Neuronal stem cell (in vitro differentiated cells): ENCODE data around the gene FLT4.

Experiments used
- DNase-seq: peaks from one replicate; pipeline ENCODE4 v3.0.0-alpha.2; 2013; ENCODE audit warnings: low spot score
- H2AFZ ChIP-seq: one replicate; pipeline ENCODE4 v1.6.1; 2013; ENCODE audit warnings: mild to moderate bottlenecking, low read length, inconsistent platforms
- H2AK5ac ChIP-seq: 2 replicates; pipeline ENCODE4 v1.6.1; 2013; ENCODE audit warnings: low read depth, mild to moderate bottlenecking, inconsistent platforms, low read length, moderate library complexity, mixed read lengths
- H2BK120ac ChIP-seq: 2 replicates; pipeline ENCODE4 v1.6.1; 2013; ENCODE audit warnings: low read depth, mild to moderate bottlenecking, inconsistent platforms, low read length, moderate library complexity, mixed read lengths
- H2BK12ac ChIP-seq: one replicate; pipeline ENCODE4 v1.6.1; 2013; ENCODE audit warnings: low read length, inconsistent platforms
- H2BK15ac ChIP-seq: 2 replicates; pipeline ENCODE4 v1.6.1; 2013; ENCODE audit warnings: mild to moderate bottlenecking, low read length, inconsistent platforms, mixed read lengths
- H2BK5ac ChIP-seq: one replicate; pipeline ENCODE4 v1.6.1; 2013; ENCODE audit warnings: inconsistent platforms, mild to moderate bottlenecking, low read length, moderate library complexity
- H3K14ac ChIP-seq: one replicate; pipeline ENCODE4 v1.6.1; 2013; ENCODE audit warnings: low read length, inconsistent platforms
- H3K18ac ChIP-seq: 2 replicates; pipeline ENCODE4 v1.6.1; 2013; ENCODE audit warnings: low read length, inconsistent platforms
- H3K23ac ChIP-seq: 2 replicates; pipeline ENCODE4 v1.6.1; 2013; ENCODE audit warnings: low read depth, mild to moderate bottlenecking, mixed read lengths, low read length, inconsistent platforms; ENCODE audit not compliant: poor library complexity
- H3K27ac ChIP-seq: replicated peaks from 3 replicates; pipeline ENCODE4 v1.5.1; 2013; ENCODE audit warnings: low read length, inconsistent platforms
- H3K27me3 ChIP-seq, 3 experiments: 2 replicates each; pipeline ENCODE4 v1.6.1; 2013; ENCODE audit warnings: low read length in 3 of 3, mild to moderate bottlenecking in 2 of 3, inconsistent platforms in 1 of 3, low read depth in 1 of 3, mixed read lengths in 1 of 3, moderate library complexity in 1 of 3; ENCODE audit not compliant: control insufficient read depth in 3 of 3, insufficient read depth in 3 of 3
- H3K36me3 ChIP-seq, 2 donors: replicated peaks in 1 of 2; 2 replicates each; pipeline ENCODE4 v1.6.1; 2013; ENCODE audit warnings: low read length in 2 of 2; ENCODE audit not compliant: control insufficient read depth in 2 of 2, insufficient read depth in 2 of 2
- H3K4ac ChIP-seq: 2 replicates; pipeline ENCODE4 v1.6.1; 2013; ENCODE audit warnings: inconsistent platforms, mild to moderate bottlenecking, low read length, moderate library complexity
- H3K4me1 ChIP-seq, 2 donors: 1 replicate in 1 of 2; 2 replicates in 1 of 2; pipeline ENCODE4 v1.6.1; 2013; ENCODE audit warnings: low read length in 2 of 2, low read depth in 1 of 2; ENCODE audit not compliant: control insufficient read depth in 2 of 2, insufficient read depth in 1 of 2
- H3K4me2 ChIP-seq: one replicate; pipeline ENCODE4 v1.6.1; 2013; ENCODE audit warnings: mild to moderate bottlenecking, low read length, inconsistent platforms; ENCODE audit not compliant: insufficient read depth, poor library complexity, severe bottlenecking
- H3K4me3 ChIP-seq, 2 donors: 2 replicates each; pipeline ENCODE4 v1.5.1; 2013; ENCODE audit warnings: low read length in 2 of 2, mild to moderate bottlenecking in 2 of 2, inconsistent platforms in 1 of 2, moderate library complexity in 1 of 2
- H3K79me1 ChIP-seq: one replicate; pipeline ENCODE4 v1.6.1; 2013; ENCODE audit warnings: low read depth, mild to moderate bottlenecking, inconsistent platforms, low read length, moderate library complexity
- H3K9ac ChIP-seq: one replicate; pipeline ENCODE4 v1.6.1; 2013; ENCODE audit warnings: mild to moderate bottlenecking, low read depth, low read length, inconsistent platforms; ENCODE audit not compliant: poor library complexity
- H3K9me3 ChIP-seq, 2 donors: replicated peaks in 1 of 2; 2 replicates each; pipeline versions ENCODE3 to v1.6.1; 2013; ENCODE audit warnings: low read length in 2 of 2, mild to moderate bottlenecking in 2 of 2, inconsistent platforms in 1 of 2, low read depth in 1 of 2, mixed read lengths in 1 of 2, moderate library complexity in 1 of 2; ENCODE audit not compliant: control insufficient read depth in 2 of 2, insufficient read depth in 1 of 2
- H4K8ac ChIP-seq: one replicate; pipeline ENCODE4 v1.6.1; 2013; ENCODE audit warnings: low read depth, mild to moderate bottlenecking, inconsistent platforms, low read length, moderate library complexity
- H4K91ac ChIP-seq: one replicate; pipeline ENCODE4 v1.6.1; 2013; ENCODE audit warnings: low read length, low read depth, mild to moderate bottlenecking, inconsistent platforms; ENCODE audit not compliant: poor library complexity
- WGBS, 2 donors: extraction: QIAGEN DNeasy Blood & Tissue Kit; methylation state at CpG; one replicate each; pipeline ENCODE4 v1.1.7; 2013; ENCODE audit warnings: missing lambda C conversion rate in 2 of 2, mixed read lengths in 1 of 2; ENCODE audit not compliant: insufficient read length in 2 of 2, insufficient replicate concordance in 1 of 2; ENCODE audit errors: extremely low coverage in 2 of 2; 5-methylcytosine and 5-hydroxymethylcytosine counted together

FLT4 gene

DNA sequence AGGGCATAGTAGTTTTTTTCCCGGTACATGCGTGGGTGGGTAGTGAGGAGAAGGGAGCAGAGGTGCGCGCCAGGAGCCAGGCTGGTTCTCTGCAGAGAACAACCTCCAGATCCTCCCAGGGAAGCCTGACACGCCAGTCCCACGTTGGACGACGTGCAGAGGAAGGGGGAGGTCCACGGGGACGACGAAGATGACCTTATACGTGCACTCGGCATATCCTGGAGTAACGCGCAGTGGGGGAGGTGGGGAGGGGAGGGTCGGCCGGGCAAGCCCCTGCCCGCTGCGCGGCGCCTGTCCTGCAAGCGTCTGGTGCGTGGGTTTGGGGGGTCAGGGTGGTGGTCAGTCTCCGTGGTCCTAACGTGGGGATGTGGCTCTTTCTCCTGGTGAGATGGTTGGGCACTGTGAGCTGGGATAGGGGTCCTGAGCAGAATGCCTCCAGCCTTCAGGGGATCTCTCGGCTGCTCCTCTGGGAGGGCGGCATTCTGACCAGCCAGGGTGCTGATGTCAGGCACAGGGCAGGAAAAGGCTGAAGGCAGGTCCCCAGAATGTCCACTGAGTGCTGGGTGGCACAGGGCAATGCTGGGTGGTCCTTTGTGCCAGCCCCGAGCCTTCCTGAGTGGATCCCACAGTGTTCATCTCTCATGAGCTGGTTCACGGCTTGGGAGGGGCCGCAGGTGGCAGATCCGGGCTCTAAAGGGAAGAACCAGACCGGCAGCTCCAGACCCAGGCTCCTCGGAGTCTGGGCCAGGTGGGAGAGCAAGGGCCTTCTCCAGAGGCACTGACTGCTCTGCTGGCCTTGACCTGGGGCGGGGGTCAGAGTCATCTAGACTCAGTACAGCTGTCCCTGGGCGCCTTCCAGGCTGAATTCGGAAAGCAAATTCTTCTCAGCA, 47.6 kb downstream of the FLT4 start:
- Histone ChIP-seq H2BK15ac (no peak overlapping the region), H3K4me1 (peaks cover 0 to 2% of the 10 kb centered on the region in 2 donors), H3K23ac (peak overlapping the region; percentile 49), H3K14ac (no peak overlapping the region), H4K8ac (no peak overlapping the region), H3K4me2 (no peak overlapping the region), H3K27ac (no peak overlapping the region), H3K27me3 (no peaks in the 10 kb centered on the region), H2BK5ac (peak overlapping the region; percentile 80), H2BK120ac (no peak overlapping the region), H3K4ac (no peak overlapping the region), H3K4me3 (no peak overlapping the region), H2BK12ac (no peak overlapping the region), H2AK5ac (no peak overlapping the region), H2AFZ (no peak overlapping the region), H3K79me1 (no peaks in the 10 kb centered on the region), H4K91ac (no peak overlapping the region), H3K36me3 (peaks cover 0 to 3% of the 10 kb centered on the region in 2 donors), H3K18ac (no peak overlapping the region), H3K9ac (peak overlapping the region; percentile 15), H3K9me3 (no peaks in the 10 kb centered on the region)
- WGBS, 2 donors, result no CpG with 5 or more reads among the region's 36 CpGs
- no peak for DNase-seq

DNA sequence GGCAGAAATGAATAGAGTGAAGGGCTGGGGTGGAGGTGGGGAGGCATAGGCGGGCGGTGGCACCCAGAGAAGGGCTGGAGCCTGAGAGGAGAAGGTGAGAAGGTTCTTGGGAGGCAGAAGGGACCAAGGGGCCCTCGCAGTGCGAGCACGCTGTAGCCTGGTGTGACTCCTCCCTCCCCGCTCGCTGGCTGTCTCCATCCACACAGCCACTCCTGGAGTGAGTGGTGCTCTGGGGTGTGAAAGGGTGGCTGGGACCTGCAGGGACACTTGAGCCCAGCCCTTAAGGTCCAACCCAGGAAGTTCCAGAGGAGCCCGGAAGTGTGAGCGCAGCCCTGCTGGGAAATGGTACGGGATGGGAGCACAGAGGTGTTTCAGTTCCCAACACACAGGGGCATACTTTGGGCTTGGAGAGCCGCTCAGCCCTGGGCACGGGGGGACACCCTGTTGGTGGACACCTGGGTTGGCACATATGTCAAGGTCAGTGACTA, 48.8 kb downstream of the FLT4 start:
- Histone ChIP-seq H3K9ac (peak overlapping the region; percentile 0), H3K79me1 (no peaks in the 10 kb centered on the region), H3K4me3 (no peak overlapping the region), H2BK120ac (no peak overlapping the region), H3K23ac (no peak overlapping the region), H3K4me2 (no peak overlapping the region), H3K9me3 (no peaks in the 10 kb centered on the region), H3K27ac (no peak overlapping the region), H2AK5ac (no peak overlapping the region), H2BK5ac (no peak overlapping the region), H3K4ac (no peak overlapping the region), H3K36me3 (peaks cover 0 to under 1% of the 10 kb centered on the region in 2 donors), H3K18ac (peak overlapping the region; percentile 65), H3K27me3 (no peaks in the 10 kb centered on the region), H4K8ac (no peak overlapping the region), H4K91ac (no peak overlapping the region), H3K4me1 (peaks cover 0 to 2% of the 10 kb centered on the region in 2 donors), H3K14ac (no peak overlapping the region), H2BK15ac (no peak overlapping the region), H2BK12ac (no peak overlapping the region), H2AFZ (no peak overlapping the region)
- DNase-seq, result no peak
- WGBS, 2 donors, result no CpG with 5 or more reads among the region's 12 CpGs

DNA sequence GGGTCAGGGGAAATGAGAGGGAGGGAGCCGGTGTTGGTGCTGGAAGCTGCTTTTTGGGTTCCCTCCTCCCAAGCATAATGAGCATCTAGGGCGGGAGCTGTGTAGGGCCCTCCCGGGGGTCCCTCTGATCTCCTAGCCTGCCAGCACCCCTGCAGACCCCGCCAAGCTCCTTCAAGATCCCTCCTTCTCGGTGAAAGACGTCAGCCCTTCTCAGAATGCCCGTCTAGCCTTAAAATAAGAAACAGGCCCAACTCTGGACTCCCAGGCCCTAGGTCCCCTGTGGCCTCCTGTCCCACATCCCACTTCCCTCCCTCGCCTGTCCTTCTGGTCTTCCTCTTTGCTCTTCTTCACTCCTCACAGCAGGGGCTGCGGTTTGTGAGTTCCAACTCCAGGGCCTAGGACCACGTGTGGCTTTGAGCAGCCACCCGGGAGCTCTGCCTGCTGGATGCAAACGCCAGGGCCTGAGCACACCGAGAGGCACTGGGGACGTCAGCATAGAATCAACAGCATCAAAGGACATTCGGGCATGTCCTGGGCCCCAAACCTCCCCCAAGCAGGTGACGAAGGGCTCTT, 49.3 kb downstream of the FLT4 start:
- H2AFZ ChIP-seq, result no peak overlapping the region
- no peak overlapping the region for H2BK12ac ChIP-seq
- H2BK15ac ChIP-seq, result no peak overlapping the region
- no peaks in the 10 kb centered on the region for H3K27me3 ChIP-seq
- H3K23ac ChIP-seq, result no peak overlapping the region
- no peak overlapping the region for H2AK5ac ChIP-seq
- H3K18ac ChIP-seq, result no peak overlapping the region
- no peak overlapping the region for H3K27ac ChIP-seq
- H3K79me1 ChIP-seq, result peaks cover under 1% of the 10 kb centered on the region
- no peaks in the 10 kb centered on the region for H3K9me3 ChIP-seq
- H4K8ac ChIP-seq, result no peak overlapping the region
- H2BK5ac ChIP-seq, result no peak overlapping the region
- no peaks in the 10 kb centered on the region for H3K36me3 ChIP-seq
- H3K4ac ChIP-seq, result no peak overlapping the region
- peaks cover 0 to 2% of the 10 kb centered on the region in 2 donors for H3K4me1 ChIP-seq
- no peak overlapping the region for H3K4me3 ChIP-seq
- WGBS, 2 donors, result no CpG with 5 or more reads among the region's 16 CpGs
- no peak overlapping the region for H3K4me2 ChIP-seq
- no peak overlapping the region for H4K91ac ChIP-seq
- no peak overlapping the region for H2BK120ac ChIP-seq
- H3K14ac ChIP-seq, result no peak overlapping the region
- H3K9ac ChIP-seq, result no peak overlapping the region
- no peak for DNase-seq

DNA sequence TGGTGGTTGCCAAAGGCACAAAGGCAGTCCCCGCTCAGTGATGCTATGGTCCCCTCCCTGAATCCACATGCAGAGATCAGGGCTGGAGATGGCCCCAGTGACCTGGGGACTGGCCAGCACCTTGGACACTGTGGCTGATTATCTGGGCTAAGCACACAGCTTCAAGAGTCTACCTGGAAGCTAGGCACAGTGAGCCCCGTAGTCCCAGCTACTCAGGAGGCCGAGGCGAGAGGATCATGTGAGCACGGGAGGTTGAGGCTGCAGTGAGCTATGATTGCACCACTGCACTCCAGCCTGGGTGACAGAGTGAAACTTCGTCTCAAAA, 49.8 kb downstream of the FLT4 start:
- no peak overlapping the region for H3K9ac ChIP-seq
- no peak overlapping the region for H2AK5ac ChIP-seq
- H3K23ac ChIP-seq, result no peak overlapping the region
- no peak overlapping the region for H2BK12ac ChIP-seq
- H3K27ac ChIP-seq, result no peak overlapping the region
- no CpG with 5 or more reads among the region's 6 CpGs for WGBS, 2 donors
- H3K79me1 ChIP-seq, result peaks cover 2% of the 10 kb centered on the region
- H2AFZ ChIP-seq, result no peak overlapping the region
- H3K4me2 ChIP-seq, result no peak overlapping the region
- H4K8ac ChIP-seq, result no peak overlapping the region
- H2BK15ac ChIP-seq, result no peak overlapping the region
- H3K36me3 ChIP-seq, result no peaks in the 10 kb centered on the region
- no peaks in the 10 kb centered on the region for H3K27me3 ChIP-seq
- H3K4me3 ChIP-seq, result no peak overlapping the region
- no peak overlapping the region for H3K14ac ChIP-seq
- no peak overlapping the region for H3K4ac ChIP-seq
- no peak overlapping the region for H2BK120ac ChIP-seq
- DNase-seq, result no peak
- no peak overlapping the region for H3K18ac ChIP-seq
- H3K9me3 ChIP-seq, result no peaks in the 10 kb centered on the region
- H2BK5ac ChIP-seq, result no peak overlapping the region
- peaks cover 2 to 3% of the 10 kb centered on the region in 2 donors for H3K4me1 ChIP-seq
- no peak overlapping the region for H4K91ac ChIP-seq
